Upper lobe of left lung (tissue), 6 donors: ENCODE data around the gene LRIT2. TPM values are rescaled to one million over a fixed set of nuclear protein-coding genes. Genes with fewer than 3 reads are reported as not detected.
"Not testable (repeated sequence)": the region's sequence is repeated elsewhere in the genome, so short reads cannot be mapped to it uniquely, and the experiment has no call there.

Experiments
- ATAC-seq, 2 donors: fragments of 200-7000 bp; cut with Tn5 transposase; one replicate each; pipeline ENCODE4 v1.9.1; 2022; ENCODE audit warnings: mild to moderate bottlenecking in 2 of 2, moderate library complexity in 2 of 2; ENCODE audit not compliant: low FRiP score in 2 of 2
- DNase-seq, 2 donors: peaks; one replicate each; pipeline ENCODE4 v3.0.0-alpha.2; 2019 to 2020
- H3K27ac ChIP-seq, 4 donors: fragments of 200-600 bp; sonication (generic); one replicate each; pipeline ENCODE4 v1.5.1; 2016 to 2019
- H3K27me3 ChIP-seq, 4 donors: fragments of 200-600 bp; sonication (generic); one replicate each; pipeline ENCODE4 v1.5.1; 2017 to 2019
- H3K36me3 ChIP-seq, 4 donors: fragments of 200-600 bp; sonication (generic); one replicate each; pipeline ENCODE4 v1.5.1; 2016 to 2019
- H3K4me1 ChIP-seq, 4 donors: fragments of 200-600 bp; sonication (generic); one replicate each; pipeline ENCODE4 v1.5.1; 2018 to 2019
- H3K4me3 ChIP-seq, 4 donors: fragments of 200-600 bp; sonication (generic); one replicate each; pipeline ENCODE4 v1.5.1; 2017 to 2019; ENCODE audit warnings: mild to moderate bottlenecking in 2 of 4, moderate library complexity in 1 of 4
- H3K9me3 ChIP-seq, 4 donors: fragments of 200-600 bp; sonication (generic); one replicate each; pipeline ENCODE4 v1.5.1; 2018 to 2019
- CTCF ChIP-seq, 6 experiments: fragments of 450-650 bp in 4 of 6; fragments of 200-600 bp in 2 of 6; sonication (generic) in 2 of 6; IDR thresholded peaks; one replicate each; pipeline ENCODE4 v1.5.1; 2016 to 2019; ENCODE audit warnings: antibody characterized with exemption in 6 of 6
- EP300 ChIP-seq, 4 donors: sonication (generic); formaldehyde crosslinking; IDR thresholded peaks; one replicate each; pipeline ENCODE4 v1.5.1; 2017; ENCODE audit warnings: antibody characterized with exemption in 4 of 4, control low read depth in 2 of 4
- POLR2A ChIP-seq, 4 donors: fragments of 450-650 bp; IDR thresholded peaks; one replicate each; pipeline ENCODE4 v1.5.1; 2016 to 2017; ENCODE audit warnings: antibody characterized with exemption in 4 of 4, mild to moderate bottlenecking in 2 of 4
- POLR2AphosphoS5 ChIP-seq, 2 donors: sonication (generic); formaldehyde crosslinking; IDR thresholded peaks; one replicate each; pipeline ENCODE4 v1.5.1; 2017; ENCODE audit warnings: antibody characterized with exemption in 2 of 2
- WGBS, 2 donors: methylation state at CpG; one replicate each; pipeline ENCODE4 v1.1.5; 2017 to 2018; 5-methylcytosine and 5-hydroxymethylcytosine counted together
- total RNA-seq, 6 donors: library from RNA; depleted of rRNA in 4 of 6; stranded (reverse); fragments of >200 nt in 4 of 6; gene quantifications; one replicate each; pipeline versions ENCODE4 v1.1.0 to v1.2.1, GENCODE V29; 2016 to 2021
- donor health status: DM: no; HTN: no; CAD: no; lungs with moderate emphysema.
- donor health status: DM: no; HTN: yes; CAD: no; lungs with severe emphysema.

The LRIT2 gene
- total RNA-seq, 6 donors from 2014 or later = not detected

GRCh38 chr10:84176351-84176750 lies 49.0 kb downstream of the LRIT2 start:
- WGBS, 2 donors = 85 to 91% methylated on average over 1 to 4 of the region's 4 CpGs
- H3K27ac ChIP-seq = no peak overlapping the region
- TF ChIP-seq EP300 (IDR thresholded peaks at IDR 0.05) (no peak), CTCF (IDR thresholded peaks at IDR 0.05) (no peak), POLR2A (IDR thresholded peaks at IDR 0.05) (no peak), POLR2AphosphoS5 (IDR thresholded peaks at IDR 0.05) (no peak)
- no peaks in the 10 kb centered on the region for H3K4me1 ChIP-seq
- H3K9me3 ChIP-seq = no peaks in the 10 kb centered on the region
- no peaks in the 10 kb centered on the region for H3K36me3 ChIP-seq
- H3K27me3 ChIP-seq = no peaks in the 10 kb centered on the region
- ATAC-seq (no peak), DNase-seq (no peak)
- H3K4me3 ChIP-seq = no peak overlapping the region

GRCh38 chr10:84175436-84175835 lies 49.9 kb downstream of the LRIT2 start:
- H3K4me1 ChIP-seq = no peaks in the 10 kb centered on the region

GRCh38 chr10:84173501-84173929 lies 51.8 kb downstream of the LRIT2 start, which contains the start of gene GPR15LG:
TSS of gene GPR15LG (plus strand) at chr10:84173801. CDS start at chr10:84173852, 51 bp downstream.
- 67 to 78% methylated on average over 2 of the region's 2 CpGs for WGBS, 2 donors

More at GRCh38 chr10:84175436-84175835, 49.9 kb downstream of the LRIT2 start:
- DNase-seq (no peak), ATAC-seq (no peak)
- no peaks in the 10 kb centered on the region for H3K27me3 ChIP-seq
- no peak overlapping the region for H3K4me3 ChIP-seq
- TF ChIP-seq POLR2A (IDR thresholded peaks at IDR 0.05) (no peak), EP300 (IDR thresholded peaks at IDR 0.05) (no peak), POLR2AphosphoS5 (IDR thresholded peaks at IDR 0.05) (no peak), CTCF (IDR thresholded peaks at IDR 0.05) (no peak)
- H3K9me3 ChIP-seq = no peaks in the 10 kb centered on the region
- WGBS, 2 donors = 87 to 89% methylated on average over 6 of the region's 6 CpGs
- no peaks in the 10 kb centered on the region for H3K36me3 ChIP-seq
- H3K27ac ChIP-seq = no peak overlapping the region

GRCh38 chr10:84172467-84173356 lies 52.6 kb downstream of the LRIT2 start:
- TF ChIP-seq EP300 (IDR thresholded peaks at IDR 0.05) (no peak), POLR2A (IDR thresholded peaks at IDR 0.05) (no peak), CTCF (IDR thresholded peaks at IDR 0.05) (no peak)
- Histone ChIP-seq H3K27me3 (no peaks in the 10 kb centered on the region), H3K4me3 (no peak overlapping the region), H3K4me1 (no peaks in the 10 kb centered on the region), H3K9me3 (no peaks in the 10 kb centered on the region), H3K36me3 (no peaks in the 10 kb centered on the region), H3K27ac (no peak overlapping the region)
- ATAC-seq (no peak), DNase-seq (no peak)
- WGBS, 2 donors = 94 to 95% methylated on average over 6 to 9 of the region's 9 CpGs

More at GRCh38 chr10:84173501-84173929, 51.8 kb downstream of the LRIT2 start, which contains the start of gene GPR15LG:
- no peaks in the 10 kb centered on the region for H3K27me3 ChIP-seq
- ATAC-seq (no peak), DNase-seq (no peak)
- TF ChIP-seq POLR2A (IDR thresholded peaks at IDR 0.05) = no peak
- TF ChIP-seq POLR2AphosphoS5 (IDR thresholded peaks at IDR 0.05) = no peak
- TF ChIP-seq CTCF (IDR thresholded peaks at IDR 0.05) = no peak
- no peak for TF ChIP-seq EP300 (IDR thresholded peaks at IDR 0.05)
- no peak within 1 kb of the TSS for H3K27ac ChIP-seq
- no peaks in the 10 kb centered on the region for H3K9me3 ChIP-seq
- no peaks in the 10 kb centered on the region for H3K36me3 ChIP-seq
- no peak within 1 kb of the TSS for H3K4me3 ChIP-seq
- no peaks in the 10 kb centered on the region for H3K4me1 ChIP-seq

GRCh38 chr10:84171700-84172466 lies 53.5 kb downstream of the LRIT2 start:
- not testable (repeated sequence) for H3K27ac ChIP-seq, ATAC-seq, H3K4me1 ChIP-seq, H3K4me3 ChIP-seq, DNase-seq, H3K27me3 ChIP-seq, H3K36me3 ChIP-seq, H3K9me3 ChIP-seq
- WGBS, 2 donors = 87 to 93% methylated on average over 13 to 21 of the region's 21 CpGs

- DNase-seq, H3K4me3 ChIP-seq, H3K36me3 ChIP-seq, H3K9me3 ChIP-seq, H3K27ac ChIP-seq, ATAC-seq, H3K27me3 ChIP-seq, H3K4me1 ChIP-seq: not testable (repeated sequence)
- WGBS, 2 donors = 80 to 81% methylated on average over 2 of the region's 2 CpGs
These were observed 54.1 kb downstream of the LRIT2 start for GRCh38 chr10:84171237-84171636.
